ENCODE data around the gene DNHD1. TPM values are rescaled to one million over a fixed set of nuclear protein-coding genes. Genes with fewer than 3 reads are reported as not detected.

DNHD1 gene
- total RNA-seq, 1 donor from 2014 or later, result 17.3 TPM

DNA sequence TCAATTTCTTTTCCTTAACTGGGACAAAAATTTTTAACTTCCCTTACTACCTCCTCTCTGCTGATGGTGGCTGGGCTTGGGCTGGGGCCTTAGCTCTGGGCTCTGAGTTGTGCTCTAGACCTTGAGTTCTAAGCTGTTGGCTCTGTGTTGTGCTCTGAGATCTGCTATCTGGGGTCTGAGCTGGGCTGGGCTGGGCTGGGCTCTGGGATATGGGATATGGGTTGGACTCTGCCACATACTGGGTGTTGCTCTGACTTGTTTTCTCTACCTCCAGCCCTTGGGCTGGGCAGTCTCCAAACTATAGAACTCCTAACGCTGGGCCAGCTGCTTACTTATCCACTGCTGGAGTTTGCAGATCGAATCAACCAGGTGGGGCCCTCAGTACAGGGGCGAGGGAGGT, 41.9 kb downstream of the DNHD1 start:
- Mint-ChIP-seq H3K4me3 (no peak overlapping the region), H3K36me3 (no peaks in the 10 kb centered on the region), H3K4me1 (peaks cover 3% of the 10 kb centered on the region), H3K27me3 (ENCODE audit: low read depth) (no peaks in the 10 kb centered on the region), H3K27ac (no peak overlapping the region), H3K9me3 (no peaks in the 10 kb centered on the region)
- DNase-seq (ENCODE audit: low spot score in 2 of 2, unreplicated experiment in 2 of 2), result no peak
- TF ChIP-seq CTCF (IDR thresholded peaks at IDR 0.05; ENCODE audit: unreplicated experiment), result no peak

- Mint-ChIP-seq H3K27ac (no peak overlapping the region), H3K9me3 (no peaks in the 10 kb centered on the region), H3K4me3 (no peak overlapping the region), H3K36me3 (no peaks in the 10 kb centered on the region), H3K27me3 (ENCODE audit: low read depth) (no peaks in the 10 kb centered on the region), H3K4me1 (peaks cover 3% of the 10 kb centered on the region)
- no peak for TF ChIP-seq CTCF (IDR thresholded peaks at IDR 0.05; ENCODE audit: unreplicated experiment)
- no peak for DNase-seq (ENCODE audit: low spot score in 2 of 2, unreplicated experiment in 2 of 2)
Observed at GRCh38 chr11:6539748-6540268, 42.7 kb downstream of the DNHD1 start.

DNA sequence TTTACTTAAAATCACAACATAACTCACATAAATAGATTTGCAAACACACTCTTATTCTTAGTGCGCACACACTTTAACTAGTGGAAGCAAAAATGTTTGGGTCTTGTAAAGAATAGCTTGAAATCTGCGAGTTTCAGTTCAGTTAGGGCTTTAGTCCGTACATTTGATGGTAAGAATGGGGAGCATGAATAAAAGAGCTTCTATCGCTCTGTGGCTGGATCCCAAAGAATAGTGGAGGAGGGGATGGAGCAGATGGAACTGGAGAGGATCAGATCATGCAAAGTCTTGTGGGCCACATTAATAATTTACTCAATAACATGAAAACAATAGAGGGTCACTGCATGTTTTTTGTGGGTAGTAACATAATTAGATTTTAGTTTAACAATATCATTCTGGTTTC, 44.3 kb downstream of the DNHD1 start:
- no peaks in the 10 kb centered on the region for H3K4me1 Mint-ChIP-seq
- H3K36me3 Mint-ChIP-seq, result no peaks in the 10 kb centered on the region
- no peak overlapping the region for H3K4me3 Mint-ChIP-seq
- H3K27ac Mint-ChIP-seq, result no peak overlapping the region
- no peak for DNase-seq (ENCODE audit: low spot score in 2 of 2, unreplicated experiment in 2 of 2)
- no peak for TF ChIP-seq CTCF (IDR thresholded peaks at IDR 0.05; ENCODE audit: unreplicated experiment)
- no peaks in the 10 kb centered on the region for H3K9me3 Mint-ChIP-seq
- no peaks in the 10 kb centered on the region for H3K27me3 Mint-ChIP-seq (ENCODE audit: low read depth)

DNA sequence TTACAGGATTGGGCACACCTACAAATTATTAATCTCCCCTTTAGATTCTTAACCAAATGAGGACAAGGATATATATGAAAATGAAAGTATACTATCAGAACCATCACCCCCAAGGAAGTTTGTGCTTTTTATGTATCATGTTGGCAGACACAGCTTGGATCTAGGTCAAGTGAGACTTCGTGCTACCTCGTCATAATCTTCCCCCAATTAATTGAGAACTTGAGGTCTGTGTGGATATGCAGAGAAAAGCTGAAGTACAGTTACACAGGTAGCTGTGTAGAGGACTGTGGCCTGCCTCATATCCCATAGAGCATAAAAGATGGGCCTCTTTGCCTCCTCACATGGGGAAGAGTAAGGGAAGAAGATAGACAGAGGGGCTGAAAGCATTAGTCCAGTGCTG, 45.6 kb downstream of the DNHD1 start:
- H3K27me3 Mint-ChIP-seq (ENCODE audit: low read depth), result no peaks in the 10 kb centered on the region
- no peaks in the 10 kb centered on the region for H3K9me3 Mint-ChIP-seq
- no peaks in the 10 kb centered on the region for H3K4me1 Mint-ChIP-seq
- H3K4me3 Mint-ChIP-seq, result no peak overlapping the region
- TF ChIP-seq CTCF (IDR thresholded peaks at IDR 0.05; ENCODE audit: unreplicated experiment), result no peak
- no peaks in the 10 kb centered on the region for H3K36me3 Mint-ChIP-seq
- H3K27ac Mint-ChIP-seq, result no peak overlapping the region
- DNase-seq (ENCODE audit: low spot score in 2 of 2, unreplicated experiment in 2 of 2), result no peak

DNA sequence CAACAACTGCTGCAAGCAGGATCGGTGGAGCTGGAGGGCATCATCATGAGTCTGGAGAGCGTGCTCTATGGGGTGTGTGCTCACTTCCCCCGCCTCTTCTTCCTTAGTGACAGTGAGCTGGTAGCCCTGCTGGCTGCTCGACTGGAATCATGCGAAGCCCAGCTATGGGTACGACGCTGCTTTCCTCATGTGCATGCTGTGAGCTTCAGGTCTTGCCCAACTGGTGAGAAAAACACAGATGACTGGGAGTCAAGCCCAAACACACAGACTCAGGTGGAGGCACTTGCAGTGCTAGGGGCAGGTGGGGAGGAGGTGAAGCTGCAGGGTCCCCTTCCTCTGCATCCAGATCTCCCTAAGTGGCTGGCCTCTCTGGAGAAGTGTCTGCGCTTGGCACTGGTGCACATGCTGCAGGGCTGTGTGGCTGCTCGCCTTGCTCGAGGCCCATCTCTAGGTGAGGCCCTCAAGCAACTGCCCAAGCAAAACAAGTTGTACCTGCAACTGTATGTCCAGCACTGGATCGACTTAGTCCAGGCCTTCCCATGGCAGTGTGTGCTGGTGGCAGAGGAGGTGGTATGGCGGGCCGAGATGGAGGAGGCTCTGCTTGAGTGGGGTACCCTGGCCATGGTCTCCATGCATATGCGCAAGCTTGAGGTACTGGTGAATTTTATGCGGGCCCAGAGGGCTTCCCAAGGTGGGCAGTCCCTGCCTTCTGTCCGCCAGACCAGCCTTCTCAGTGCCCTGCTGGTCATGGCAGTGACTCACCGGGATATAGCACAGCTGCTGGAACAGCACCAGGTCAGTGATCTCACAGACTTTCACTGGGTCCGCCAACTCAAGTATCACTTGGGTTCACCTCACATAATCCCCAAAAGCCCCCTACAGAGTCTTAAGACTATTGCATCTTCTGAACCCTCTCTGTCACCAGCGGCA, 48.1 kb downstream of the DNHD1 start:
- Mint-ChIP-seq H3K27ac (no peak overlapping the region), H3K36me3 (no peaks in the 10 kb centered on the region), H3K9me3 (no peaks in the 10 kb centered on the region), H3K27me3 (ENCODE audit: low read depth) (no peaks in the 10 kb centered on the region), H3K4me1 (no peaks in the 10 kb centered on the region), H3K4me3 (no peak overlapping the region)
- TF ChIP-seq CTCF (IDR thresholded peaks at IDR 0.05; ENCODE audit: unreplicated experiment), result no peak
- DNase-seq (ENCODE audit: low spot score in 2 of 2, unreplicated experiment in 2 of 2), result no peak
